A549 (cell line): ENCODE measurements around the gene POMGNT2. TPM values are rescaled to one million over a fixed set of nuclear protein-coding genes. Genes with fewer than 3 reads are reported as not detected.

ENCODE experiments used
- ATAC-seq, 2 experiments: fragments of 200-7000 bp in 1 of 2; fragments of >200 bp in 1 of 2; cut with Nextera tagmentation in 1 of 2; cut with Tn5 transposase in 1 of 2; 3 replicates each; pipeline versions ENCODE4 v1.8.0 to v1.9.1; 2018 to 2020; ENCODE audit warnings: mild to moderate bottlenecking in 1 of 2, moderate library complexity in 1 of 2
- CTCF ChIA-PET: fragments of 300-600 bp; sonication (Branson Sonifier 250); formaldehyde crosslinking; extraction: SDS; loops from one replicate; lab custom pipeline; 2021; ENCODE audit warnings: antibody characterized with exemption, inconsistent platforms; lab: Yijun Ruan, JAX
- POLR2A ChIA-PET: fragments of 350-600 bp; formaldehyde crosslinking; extraction: SDS; loops from one replicate; lab custom pipeline; 2021; ENCODE audit warnings: antibody characterized with exemption, inconsistent platforms; lab: Yijun Ruan, JAX
- DNase-seq, 2 experiments: peaks; one replicate each; pipeline versions ENCODE4 v3.0.0 to v3.0.0-alpha.2; 2011 to 2016; ENCODE audit warnings: low read depth in 1 of 2, low spot score in 1 of 2
- FAIRE-seq: peaks from 2 replicates; lab custom pipeline; 2011; peaks lifted over from hg19 to GRCh38; lab: Jason Lieb, UNC
- H3K27ac ChIP-seq, 2 experiments: fragments of >200 bp; sonication (Bioruptor Twin); formaldehyde crosslinking; 3 replicates each; pipeline ENCODE4 v1.5.1; 2016 to 2017
- H3K4me1 ChIP-seq: fragments of >200 bp; sonication (Bioruptor Twin); formaldehyde crosslinking; 3 replicates; pipeline ENCODE4 v1.6.1; 2016
- H3K4me2 ChIP-seq: fragments of >200 bp; sonication (Bioruptor Twin); formaldehyde crosslinking; 3 replicates; pipeline ENCODE4 v1.6.1; 2016
- H3K4me3 ChIP-seq: fragments of >200 bp; sonication (Bioruptor Twin); formaldehyde crosslinking; 3 replicates; pipeline ENCODE4 v1.5.1; 2016
- H3K9me3 ChIP-seq: fragments of >200 bp; sonication (Bioruptor Twin); formaldehyde crosslinking; 3 replicates; pipeline ENCODE4 v1.6.1; 2016
- CBX2 ChIP-seq: fragments of 200-600 bp; sonication (generic); IDR thresholded peaks from 2 replicates; pipeline ENCODE4 v1.6.1; 2016; ENCODE audit warnings: low read depth, mild to moderate bottlenecking, borderline replicate concordance
- CHD2 ChIP-seq: fragments of 150-350 bp; IDR thresholded peaks from 2 replicates; pipeline ENCODE4 v1.6.1; 2014; ENCODE audit warnings: low read length; ENCODE audit not compliant: partially characterized antibody
- E2F6 ChIP-seq: IDR thresholded peaks from 2 replicates; pipeline ENCODE4 v1.6.1; 2012; ENCODE audit warnings: low read depth, borderline replicate concordance
- EHMT2 ChIP-seq: fragments of 200-600 bp; sonication (generic); IDR thresholded peaks from 2 replicates; pipeline ENCODE4 v1.6.1; 2016; ENCODE audit warnings: antibody characterized with exemption, low read depth, mild to moderate bottlenecking, moderate library complexity
- ELK1 ChIP-seq: fragments of 150-350 bp; IDR thresholded peaks from 2 replicates; pipeline ENCODE4 v1.6.1; 2014; ENCODE audit warnings: low read depth, mild to moderate bottlenecking, low read length
- FOSL2 ChIP-seq, 2 experiments: fragments of 450-650 bp in 1 of 2; fragments of >200 bp in 1 of 2; sonication (Bioruptor Twin) in 1 of 2; formaldehyde crosslinking; IDR thresholded peaks; 2 replicates each; pipeline versions ENCODE4 v1.5.0 to v1.6.1; 2016 to 2020; ENCODE audit warnings: mild to moderate bottlenecking in 1 of 2, moderate library complexity in 1 of 2
- GATA3 ChIP-seq: IDR thresholded peaks from 2 replicates; pipeline ENCODE4 v1.6.1; 2012; ENCODE audit warnings: borderline replicate concordance
- HDAC2 ChIP-seq: fragments of 200-600 bp; sonication (generic); IDR thresholded peaks from 2 replicates; pipeline ENCODE4 v1.6.1; 2016
- HES2 ChIP-seq: fragments of >200 bp; sonication (Bioruptor Twin); formaldehyde crosslinking; IDR thresholded peaks from 2 replicates; pipeline ENCODE4 v1.6.1; 2016
- HMGXB4 ChIP-seq: fragments of 250-450 bp; sonication (Bioruptor Pico); IDR thresholded peaks from 2 replicates; pipeline ENCODE4 v1.5.0; 2021; ENCODE audit warnings: mild to moderate bottlenecking, moderate library complexity, borderline replicate concordance
- KDM1A ChIP-seq: fragments of 200-600 bp; sonication (generic); IDR thresholded peaks from 2 replicates; pipeline ENCODE4 v1.6.1; 2016; ENCODE audit warnings: low read depth, mild to moderate bottlenecking
- MAFK ChIP-seq: fragments of 450-650 bp; IDR thresholded peaks from 2 replicates; pipeline ENCODE4 v1.6.1; 2014; ENCODE audit not compliant: partially characterized antibody
- MAX ChIP-seq: IDR thresholded peaks from 2 replicates; pipeline ENCODE4 v1.6.1; 2012
- MAZ ChIP-seq: fragments of 150-350 bp; IDR thresholded peaks from 2 replicates; pipeline ENCODE4 v1.6.1; 2014; ENCODE audit warnings: antibody characterized with exemption, low read depth, low read length, borderline replicate concordance
- PBX3 ChIP-seq: IDR thresholded peaks from 2 replicates; pipeline ENCODE4 v1.6.1; 2012
- POLR2AphosphoS2 ChIP-seq: conservative IDR thresholded peaks from 2 replicates; pipeline ENCODE4 v1.6.1; 2012; ENCODE audit warnings: low read length, improper control_type of control experiment, inconsistent platforms
- RARB ChIP-seq: fragments of 250-450 bp; sonication (Bioruptor Pico); IDR thresholded peaks from 2 replicates; pipeline ENCODE4 v1.8.0; 2021; ENCODE audit warnings: mild to moderate bottlenecking, moderate library complexity
- RNF2 ChIP-seq: fragments of 200-600 bp; sonication (generic); IDR thresholded peaks from 2 replicates; pipeline ENCODE4 v1.6.1; 2016; ENCODE audit warnings: low read depth, mild to moderate bottlenecking, antibody characterized with exemption, moderate library complexity, borderline replicate concordance
- SMC3 ChIP-seq: fragments of >200 bp; sonication (Bioruptor Twin); formaldehyde crosslinking; IDR thresholded peaks from 3 replicates; pipeline ENCODE4 v1.6.1; 2018; ENCODE audit warnings: inconsistent platforms
- TFCP2L1 ChIP-seq: fragments of 250-450 bp; sonication (Bioruptor Pico); IDR thresholded peaks from 2 replicates; pipeline ENCODE4 v1.5.0; 2021; ENCODE audit warnings: mild to moderate bottlenecking
- ZFP36 ChIP-seq: fragments of 450-650 bp; IDR thresholded peaks from 2 replicates; pipeline ENCODE4 v1.6.1; 2014; ENCODE audit warnings: borderline replicate concordance; ENCODE audit not compliant: partially characterized antibody
- WGBS: methylation state at CpG from one replicate; pipeline ENCODE4 v1.1.6; 2017; ENCODE audit errors: missing lambda C conversion rate; 5-methylcytosine and 5-hydroxymethylcytosine counted together
- polyA plus RNA-seq, 4 experiments: library from polyadenylated mRNA; depleted of rRNA in 3 of 4; stranded (reverse); fragments of >200 nt; fragmentation: RNase III in 1 of 4; extraction: RNeasy Plus Mini Kit Qiagen cat#74134 plus additional on column Dnase treatment in 1 of 4; gene quantifications; 2 replicates in 3 of 4; 3 replicates in 1 of 4; pipeline ENCODE4 v1.2.3, GENCODE V29; 2011 to 2017

Gene POMGNT2
- polyA plus RNA-seq, 2 of the 4 experiments (the other 2 are of a cell fraction): 7.9 to 9.6 TPM

GRCh38 chr3:43095370-43095769 is 10.5 kb downstream of the POMGNT2 start:
- no peak for DNase-seq
- TF ChIP-seq HMGXB4 (CRISPR knock-in tag): no peak
- TF ChIP-seq TFCP2L1 (CRISPR knock-in tag): no peak
- no peak for TF ChIP-seq MAZ
- TF ChIP-seq MAX: no peak
- no peak for TF ChIP-seq HES2
- TF ChIP-seq ELK1: no peak
- no peak for TF ChIP-seq CBX2
- TF ChIP-seq ZFP36: no peak
- TF ChIP-seq HDAC2: no peak
- TF ChIP-seq GATA3: no peak
- FAIRE-seq: no peak
- WGBS: 72% methylated on average over 5 of the region's 5 CpGs
- Histone ChIP-seq H3K27ac (no peak overlapping the region), H3K4me3 (no peak overlapping the region), H3K4me2 (no peak overlapping the region), H3K9me3 (no peaks in the 10 kb centered on the region), H3K4me1 (no peaks in the 10 kb centered on the region)
- no peak for ATAC-seq
- ChIA-PET POLR2A (no interaction called here), CTCF (no interaction called here)

- no peak overlapping the region for H3K4me3 ChIP-seq
- no peak for TF ChIP-seq CHD2
- no peak for TF ChIP-seq POLR2AphosphoS2
- TF ChIP-seq SMC3: no peak
- TF ChIP-seq MAZ: no peak
- no peak for TF ChIP-seq RARB (CRISPR knock-in tag)
- no peak for TF ChIP-seq KDM1A
- TF ChIP-seq PBX3: no peak
- no peak for TF ChIP-seq E2F6
- no peak for TF ChIP-seq FOSL2 (IDR thresholded peaks at IDR 0.05)
- no peak for TF ChIP-seq FOSL2 (CRISPR knock-in tag; IDR thresholded peaks at IDR 0.05)
- no peak for TF ChIP-seq MAX
- TF ChIP-seq MAFK: no peak
- TF ChIP-seq RNF2: no peak
- no peak for TF ChIP-seq EHMT2
- no peak for TF ChIP-seq CBX2
- TF ChIP-seq, all 56 proteins: peak for 0
- CTCF ChIA-PET: no interaction called here
- WGBS: no CpG with 5 or more reads among the region's 4 CpGs
- ATAC-seq (no peak), FAIRE-seq (no peak), DNase-seq (no peak)
- no peak overlapping the region for H3K27ac ChIP-seq
- no peak overlapping the region for H3K4me2 ChIP-seq
- H3K9me3 ChIP-seq: no peaks in the 10 kb centered on the region
- POLR2A ChIA-PET: no interaction called here
- no peaks in the 10 kb centered on the region for H3K4me1 ChIP-seq
Observed at GRCh38 chr3:43094851-43095250, 11.0 kb downstream of the POMGNT2 start.
